GM23338 (cell line): ENCODE data around the gene DLGAP4. TPM values are rescaled to one million over a fixed set of nuclear protein-coding genes. Genes with fewer than 3 reads are reported as not detected.

Experiments used
- ATAC-seq: fragments of 200-7000 bp; cut with Tn5 transposase; 3 replicates; pipeline ENCODE4 v1.9.1; 2020
- DNase-seq: peaks from one replicate; pipeline ENCODE4 v3.0.0-alpha.2; 2015; ENCODE audit warnings: low spot score
- H2AFZ ChIP-seq: fragments of 200-600 bp; sonication (generic); 2 replicates; pipeline ENCODE4 v1.8.0; 2016; ENCODE audit warnings: antibody characterized with exemption, mild to moderate bottlenecking, moderate library complexity
- H3F3A ChIP-seq: fragments of 200-600 bp; sonication (generic); replicated peaks from 2 replicates; pipeline ENCODE4 v1.8.0; 2017; ENCODE audit warnings: antibody characterized with exemption, mixed run types, low read depth
- H3K27ac ChIP-seq: fragments of 200-600 bp; sonication (generic); 2 replicates; pipeline ENCODE4 v1.6.1; 2016; ENCODE audit warnings: low read depth
- H3K27me3 ChIP-seq: fragments of 200-600 bp; sonication (generic); 2 replicates; pipeline ENCODE4 v1.8.0; 2016; ENCODE audit warnings: mild to moderate bottlenecking, mixed run types, moderate library complexity; ENCODE audit not compliant: insufficient read depth
- H3K36me3 ChIP-seq: fragments of 200-600 bp; sonication (generic); 2 replicates; pipeline ENCODE4 v1.8.0; 2016; ENCODE audit warnings: mild to moderate bottlenecking; ENCODE audit not compliant: insufficient read depth
- H3K4me1 ChIP-seq: fragments of 200-600 bp; sonication (generic); 2 replicates; pipeline ENCODE4 v1.8.0; 2016; ENCODE audit warnings: mild to moderate bottlenecking, moderate library complexity; ENCODE audit not compliant: insufficient read depth
- H3K4me2 ChIP-seq: fragments of 200-600 bp; sonication (generic); 2 replicates; pipeline ENCODE4 v1.7.1; 2017; ENCODE audit warnings: mixed run types
- H3K4me3 ChIP-seq: fragments of 200-600 bp; sonication (generic); 2 replicates; pipeline ENCODE4 v1.6.1; 2016; ENCODE audit warnings: mixed run types
- H3K79me2 ChIP-seq: fragments of 200-600 bp; sonication (generic); replicated peaks from 2 replicates; pipeline ENCODE4 v1.8.0; 2017; ENCODE audit warnings: mild to moderate bottlenecking; ENCODE audit not compliant: insufficient read depth
- H3K9me2 ChIP-seq: fragments of 200-600 bp; sonication (generic); 2 replicates; pipeline ENCODE4 v1.8.0; 2017; ENCODE audit not compliant: insufficient read depth
- H4K20me1 ChIP-seq: fragments of 200-600 bp; sonication (generic); replicated peaks from 2 replicates; pipeline ENCODE4 v1.8.0; 2017; ENCODE audit warnings: mild to moderate bottlenecking; ENCODE audit not compliant: insufficient read depth
- H3K27ac Mint-ChIP-seq: 2 replicates; pipeline ENCODE4 v1.8.0; 2020; ENCODE audit warnings: inconsistent platforms, mild to moderate bottlenecking, moderate library complexity, mixed read lengths
- H3K27me3 Mint-ChIP-seq: 3 replicates; pipeline ENCODE4 v1.8.0; 2022; ENCODE audit warnings: low read depth, mild to moderate bottlenecking, moderate library complexity, mixed read lengths, inconsistent platforms; ENCODE audit not compliant: insufficient read depth, poor library complexity
- H3K36me3 Mint-ChIP-seq: 3 replicates; pipeline ENCODE4 v1.8.0; 2021; ENCODE audit warnings: low read depth, mild to moderate bottlenecking, inconsistent platforms, moderate library complexity, mixed read lengths
- H3K4me1 Mint-ChIP-seq: 3 replicates; pipeline ENCODE4 v1.8.0; 2020; ENCODE audit warnings: mild to moderate bottlenecking, inconsistent platforms, mixed read lengths
- H3K4me3 Mint-ChIP-seq: 3 replicates; pipeline ENCODE4 v1.8.0; 2021; ENCODE audit warnings: moderate library complexity, mild to moderate bottlenecking, inconsistent platforms, mixed read lengths
- H3K9me3 Mint-ChIP-seq: 3 replicates; pipeline ENCODE4 v1.8.0; 2020; ENCODE audit warnings: moderate library complexity, mild to moderate bottlenecking, inconsistent platforms, mixed read lengths
- CREB1 ChIP-seq: fragments of 250-450 bp; sonication (Bioruptor Pico); IDR thresholded peaks from 2 replicates; pipeline ENCODE4 v1.5.0; 2020; ENCODE audit warnings: low read depth, mild to moderate bottlenecking, moderate library complexity
- EZH2phosphoT487 ChIP-seq: fragments of 200-600 bp; sonication (generic); IDR thresholded peaks from one replicate; pipeline ENCODE4 v1.8.1; 2018; ENCODE audit warnings: antibody characterized with exemption; ENCODE audit not compliant: unreplicated experiment
- JUNB ChIP-seq: IDR thresholded peaks from one replicate; pipeline ENCODE4 v1.6.1; 2016; ENCODE audit warnings: antibody characterized with exemption; ENCODE audit not compliant: unreplicated experiment
- POLR2AphosphoS5 ChIP-seq: IDR thresholded peaks from 2 replicates; pipeline ENCODE4 v1.6.1; 2016; ENCODE audit warnings: antibody characterized with exemption, low read depth
- REST ChIP-seq: IDR thresholded peaks from one replicate; pipeline ENCODE4 v1.6.1; 2018; ENCODE audit warnings: antibody characterized with exemption; ENCODE audit not compliant: unreplicated experiment
- STAT1 ChIP-seq: IDR thresholded peaks from one replicate; pipeline ENCODE4 v1.6.1; 2016; ENCODE audit warnings: antibody characterized with exemption; ENCODE audit not compliant: unreplicated experiment
- ZNF114 ChIP-seq: fragments of 250-450 bp; sonication (Bioruptor Pico); IDR thresholded peaks from 2 replicates; pipeline ENCODE4 v1.5.0; 2020; ENCODE audit warnings: mild to moderate bottlenecking, moderate library complexity
- ZNF331 ChIP-seq: fragments of 250-450 bp; sonication (Bioruptor Pico); IDR thresholded peaks from 2 replicates; pipeline ENCODE4 v1.5.0; 2020; ENCODE audit warnings: low read depth, mild to moderate bottlenecking, moderate library complexity
- ZNF462 ChIP-seq: fragments of 250-450 bp; sonication (Bioruptor Pico); IDR thresholded peaks from 2 replicates; pipeline ENCODE4 v1.5.0; 2020; ENCODE audit warnings: mild to moderate bottlenecking, moderate library complexity
- polyA plus RNA-seq: library from polyadenylated mRNA; unstranded; fragments of >200 nt; fragmentation: Nextera tagmentation; extraction: Ambion mirVana; gene quantifications from 2 replicates; pipeline ENCODE4 v1.2.1, GENCODE V29; 2016
- total RNA-seq: library from RNA; depleted of rRNA; stranded (reverse); fragments of >200 nt; shearing (Covaris generic); gene quantifications from 2 replicates; pipeline ENCODE4 v1.2.3, GENCODE V29; 2014

Gene DLGAP4
- total and polyA plus RNA-seq, 2 experiments from 2014 or later: 46.1 to 52.2 TPM

DNA sequence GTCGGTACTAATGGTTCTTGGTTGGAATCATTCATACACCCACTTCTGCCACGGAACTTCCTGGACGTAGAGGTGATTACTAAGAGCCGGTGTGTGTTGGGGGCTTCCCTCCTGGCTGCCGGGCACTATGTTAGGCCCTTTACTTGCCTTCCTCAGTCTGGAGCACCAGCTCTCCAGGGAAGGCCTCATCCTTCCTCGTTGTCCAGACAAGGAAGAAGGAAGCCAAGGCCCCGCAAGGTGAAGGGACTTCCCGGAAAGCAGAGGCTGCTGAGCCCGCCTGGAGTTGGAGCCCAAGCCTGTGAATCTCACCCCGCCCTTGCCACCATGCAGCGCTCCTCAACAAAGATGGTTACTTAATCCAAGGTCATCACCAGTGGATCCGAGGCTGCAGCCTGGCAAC lies 43.7 kb upstream of the DLGAP4 start (continued):
- TF ChIP-seq ZNF462 (CRISPR knock-in tag): no peak
- no peak for TF ChIP-seq STAT1
- no peak for TF ChIP-seq REST
- TF ChIP-seq ZNF114: no peak

- no peak overlapping the region for H2AFZ ChIP-seq
- no peak overlapping the region for H3K4me3 ChIP-seq
- no peaks in the 10 kb centered on the region for H4K20me1 ChIP-seq
- no peaks in the 10 kb centered on the region for H3K27me3 ChIP-seq
- Mint-ChIP-seq H3K9me3 (no peaks in the 10 kb centered on the region), H3K27me3 (peaks cover 6% of the 10 kb centered on the region), H3K4me3 (no peak overlapping the region), H3K36me3 (no peaks in the 10 kb centered on the region), H3K4me1 (peaks cover 20% of the 10 kb centered on the region), H3K27ac (no peak overlapping the region)
- H3K4me2 ChIP-seq: no peak overlapping the region
- H3K27ac ChIP-seq: no peak overlapping the region
- ATAC-seq (no peak), DNase-seq (no peak)
- H3K4me1 ChIP-seq: no peaks in the 10 kb centered on the region; the same call in 1 of the 2 replicates
- H3F3A ChIP-seq: no peaks in the 10 kb centered on the region
- H3K9me2 ChIP-seq: no peaks in the 10 kb centered on the region
- H3K36me3 ChIP-seq: no peaks in the 10 kb centered on the region
- no peaks in the 10 kb centered on the region for H3K79me2 ChIP-seq
- TF ChIP-seq ZNF331 (CRISPR knock-in tag): no peak
- no peak for TF ChIP-seq EZH2phosphoT487
- TF ChIP-seq POLR2AphosphoS5: no peak
- TF ChIP-seq STAT1: no peak
- no peak for TF ChIP-seq JUNB
- no peak for TF ChIP-seq CREB1 (CRISPR knock-in tag)
Observed at GRCh38 chr20:36264426-36265246, 41.5 kb upstream of the DLGAP4 start.
